T-helper 22 cell (primary cell): ENCODE data around the gene COL4A1.

ENCODE experiments used
- DNase-seq: peaks from one replicate; pipeline ENCODE4 v3.0.0-alpha.2; 2020; ENCODE audit warnings: low read depth

Gene COL4A1

GRCh38 chr13:110274687-110275086, 32.3 kb downstream of the COL4A1 start:
- DNase-seq = no peak

GRCh38 chr13:110273254-110273653, 33.7 kb downstream of the COL4A1 start:
- no peak for DNase-seq

- no peak for DNase-seq
These were observed 34.3 kb downstream of the COL4A1 start for GRCh38 chr13:110272651-110273050.

- DNase-seq = no peak
These were observed 34.7 kb downstream of the COL4A1 start for GRCh38 chr13:110272227-110272626.

- no peak for DNase-seq
These were observed 35.6 kb downstream of the COL4A1 start for GRCh38 chr13:110271313-110271712.

GRCh38 chr13:110270507-110270906, 36.5 kb downstream of the COL4A1 start:
- no peak for DNase-seq

- no peak for DNase-seq
These were observed 37.3 kb downstream of the COL4A1 start for GRCh38 chr13:110269509-110270185.

GRCh38 chr13:110268576-110269185, 38.3 kb downstream of the COL4A1 start:
- no peak for DNase-seq

GRCh38 chr13:110268061-110268460, 38.9 kb downstream of the COL4A1 start:
- no peak for DNase-seq

- DNase-seq = no peak
These were observed 40.0 kb downstream of the COL4A1 start for GRCh38 chr13:110266983-110267382.

GRCh38 chr13:110266431-110266809, 40.5 kb downstream of the COL4A1 start:
- DNase-seq = no peak

- no peak for DNase-seq
These were observed 41.1 kb downstream of the COL4A1 start for GRCh38 chr13:110265682-110266430.

GRCh38 chr13:110265341-110265681, 41.6 kb downstream of the COL4A1 start:
- DNase-seq = no peak

- no peak for DNase-seq
These were observed 42.2 kb downstream of the COL4A1 start for GRCh38 chr13:110264685-110265275.

- DNase-seq = no peak
These were observed 43.1 kb downstream of the COL4A1 start for GRCh38 chr13:110263888-110264287.

GRCh38 chr13:110263404-110263803, 43.6 kb downstream of the COL4A1 start:
- DNase-seq = no peak

GRCh38 chr13:110262508-110263291, 44.3 kb downstream of the COL4A1 start:
- no peak for DNase-seq

GRCh38 chr13:110262082-110262436, 44.9 kb downstream of the COL4A1 start:
- no peak for DNase-seq

- DNase-seq = no peak
These were observed 45.5 kb downstream of the COL4A1 start for GRCh38 chr13:110261166-110262081.

- no peak for DNase-seq
These were observed 47.3 kb downstream of the COL4A1 start for GRCh38 chr13:110259651-110260050.
